AG04450 (cell line): ENCODE data around the gene SPATA18. TPM values are rescaled to one million over a fixed set of nuclear protein-coding genes. Genes with fewer than 3 reads are reported as not detected.

Experiments used
- CTCF ChIA-PET: fragments of 300-600, 350-600 bp; formaldehyde crosslinking; extraction: SDS; loops from one replicate; lab custom pipeline; 2022; ENCODE audit warnings: antibody characterized with exemption, inconsistent platforms; lab: Charles Lee
- POLR2A ChIA-PET: fragments of 350-600 bp; formaldehyde crosslinking; extraction: SDS; loops from one replicate; lab custom pipeline; 2021; ENCODE audit warnings: antibody characterized with exemption, inconsistent platforms; lab: Yijun Ruan, JAX
- DNase-seq: peaks from one replicate; pipeline ENCODE4 v3.0.0-alpha.2; 2011; ENCODE audit warnings: low read depth, low spot score
- H3K27ac ChIP-seq: one replicate; pipeline ENCODE4 v1.5.1; 2012; ENCODE audit warnings: low read depth, low read length, control low read depth
- H3K27me3 ChIP-seq: one replicate; pipeline ENCODE4 v1.6.0; 2012; ENCODE audit warnings: low read length; ENCODE audit not compliant: control insufficient read depth, insufficient read depth
- H3K4me3 ChIP-seq: 2 replicates; pipeline ENCODE4 v1.5.1; 2011; ENCODE audit warnings: mild to moderate bottlenecking, low read depth, low read length, control low read depth
- H3K9me3 ChIP-seq: 2 replicates; pipeline ENCODE4 v1.5.1; 2012; ENCODE audit warnings: low read length; ENCODE audit not compliant: control insufficient read depth, insufficient read depth
- polyA plus RNA-seq: library from polyadenylated mRNA; depleted of rRNA; stranded (reverse); fragments of >200 nt; gene quantifications from 2 replicates; pipeline ENCODE4 v1.2.3, GENCODE V29; 2011
- TF ChIP-seq, protein P1 (sequence below): IDR thresholded peaks from 2 replicates; pipeline ENCODE4 v1.5.1; 2011; ENCODE audit warnings: low read depth, low read length, control low read depth, inconsistent platforms

Gene SPATA18
- polyA plus RNA-seq, 1 experiment = 12.7 TPM

DNA sequence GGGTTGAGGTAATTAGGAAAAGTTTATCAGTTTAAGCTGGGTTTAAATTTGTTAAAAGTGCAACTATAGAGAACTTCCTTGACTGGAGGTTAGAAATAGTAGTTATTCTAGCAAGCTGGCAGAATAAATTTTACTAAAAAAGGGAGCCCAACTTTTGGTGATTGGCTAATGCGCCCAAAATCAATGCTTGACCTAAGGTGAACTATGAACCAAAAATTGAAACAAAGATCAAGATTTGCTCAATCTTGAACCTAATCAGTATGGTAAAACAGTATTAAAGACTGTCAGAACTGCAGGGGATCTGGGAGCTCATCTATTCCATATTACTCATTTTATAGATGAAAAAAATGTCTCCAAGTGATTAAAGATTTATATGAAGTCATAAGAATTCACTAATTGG, 6.1 kb upstream of the SPATA18 start:
- Histone ChIP-seq H3K4me3 (no peak overlapping the region), H3K27ac (no peak overlapping the region), H3K9me3 (no peaks in the 10 kb centered on the region), H3K27me3 (peaks cover 11% of the 10 kb centered on the region)
- ChIA-PET CTCF (no interaction called here), POLR2A (no interaction called here)
- TF ChIP-seq, protein P1, sequence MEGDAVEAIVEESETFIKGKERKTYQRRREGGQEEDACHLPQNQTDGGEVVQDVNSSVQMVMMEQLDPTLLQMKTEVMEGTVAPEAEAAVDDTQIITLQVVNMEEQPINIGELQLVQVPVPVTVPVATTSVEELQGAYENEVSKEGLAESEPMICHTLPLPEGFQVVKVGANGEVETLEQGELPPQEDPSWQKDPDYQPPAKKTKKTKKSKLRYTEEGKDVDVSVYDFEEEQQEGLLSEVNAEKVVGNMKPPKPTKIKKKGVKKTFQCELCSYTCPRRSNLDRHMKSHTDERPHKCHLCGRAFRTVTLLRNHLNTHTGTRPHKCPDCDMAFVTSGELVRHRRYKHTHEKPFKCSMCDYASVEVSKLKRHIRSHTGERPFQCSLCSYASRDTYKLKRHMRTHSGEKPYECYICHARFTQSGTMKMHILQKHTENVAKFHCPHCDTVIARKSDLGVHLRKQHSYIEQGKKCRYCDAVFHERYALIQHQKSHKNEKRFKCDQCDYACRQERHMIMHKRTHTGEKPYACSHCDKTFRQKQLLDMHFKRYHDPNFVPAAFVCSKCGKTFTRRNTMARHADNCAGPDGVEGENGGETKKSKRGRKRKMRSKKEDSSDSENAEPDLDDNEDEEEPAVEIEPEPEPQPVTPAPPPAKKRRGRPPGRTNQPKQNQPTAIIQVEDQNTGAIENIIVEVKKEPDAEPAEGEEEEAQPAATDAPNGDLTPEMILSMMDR = no peak
- no peak for DNase-seq

DNA sequence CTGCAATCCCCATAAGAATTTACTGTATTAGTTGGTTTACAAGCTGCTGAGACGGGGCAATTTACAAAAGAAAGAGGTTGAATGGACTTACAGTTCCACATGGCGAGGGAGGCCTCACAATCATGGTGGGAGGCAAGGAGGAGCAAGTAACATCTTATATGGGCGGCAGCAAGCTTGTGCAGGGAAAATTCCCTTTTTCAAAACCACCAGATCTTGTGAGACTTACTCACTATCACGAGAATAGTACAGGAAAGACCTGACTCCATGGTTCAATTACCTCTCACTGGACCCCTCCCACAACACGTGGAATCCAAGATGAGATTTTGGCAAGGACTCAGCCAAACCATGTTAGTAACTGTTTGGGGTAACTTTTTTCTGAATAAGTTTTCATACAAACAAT, 1.8 kb upstream of the SPATA18 start:
- Histone ChIP-seq H3K27ac (no peak overlapping the region), H3K4me3 (no peak overlapping the region), H3K27me3 (peaks cover 6% of the 10 kb centered on the region), H3K9me3 (peaks cover 3% of the 10 kb centered on the region; the same call in 1 of the 2 replicates)
- no peak for DNase-seq
- CTCF ChIA-PET = no interaction called here
- POLR2A ChIA-PET = no interaction called here
- TF ChIP-seq, protein P1 = no peak

DNA sequence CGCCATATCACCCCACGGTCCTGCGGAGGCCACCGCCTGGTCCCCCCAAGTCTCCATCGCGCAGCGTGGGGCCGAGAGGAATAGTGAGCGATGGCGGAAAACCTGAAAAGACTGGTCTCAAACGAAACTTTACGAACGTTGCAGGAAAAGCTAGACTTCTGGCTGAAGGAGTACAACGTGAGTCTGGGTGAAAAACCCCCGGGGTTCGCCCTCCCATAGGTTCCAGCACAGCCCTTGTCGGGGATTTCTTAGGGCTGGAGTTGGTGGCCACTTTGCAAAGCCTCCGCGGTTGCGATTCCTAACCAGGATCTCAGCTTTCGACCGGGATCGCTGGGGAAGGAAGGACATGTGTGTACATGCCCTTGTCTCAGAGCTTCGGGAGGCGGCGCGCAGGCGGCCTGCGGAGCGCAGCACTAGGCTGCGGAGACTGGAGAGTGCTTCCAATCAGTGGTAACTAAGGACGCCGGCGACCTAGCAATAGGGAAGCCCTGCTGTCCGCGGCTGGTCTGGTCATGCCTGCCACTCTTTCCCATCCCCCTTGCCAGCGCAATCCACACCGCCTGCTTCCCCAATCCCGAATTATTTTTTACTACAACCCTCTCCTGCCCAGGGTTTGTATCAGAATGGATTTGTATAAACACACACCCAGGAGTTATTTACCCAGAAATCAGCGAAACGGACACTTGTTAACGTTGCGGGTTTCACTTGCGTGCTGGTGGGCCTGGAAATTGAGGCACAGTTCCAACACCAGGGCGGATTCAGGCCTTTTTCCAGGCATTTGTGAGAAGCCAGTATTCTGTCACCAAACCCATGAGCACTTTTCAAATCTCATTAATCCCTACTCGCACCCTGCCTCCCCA, 741 bp downstream of the SPATA18 start:
- CTCF ChIA-PET = interaction anchor here (0.6 to 1.5 kb wide), 2 partner anchors 18 to 199 kb away, joined by 3 read pairs; no protein-coding TSS in a partner anchor
- DNase-seq = peak; percentile 68
- Histone ChIP-seq H3K9me3 (peaks cover 3% of the 10 kb centered on the region; the same call in 1 of the 2 replicates), H3K4me3 (peak overlapping the region; percentile 69), H3K27me3 (peaks cover 6% of the 10 kb centered on the region), H3K27ac (peak overlapping the region; percentile 83)
- TF ChIP-seq, protein P1 = no peak
- POLR2A ChIA-PET = interaction anchor here (0.8 to 1.6 kb wide), 2 partner anchors 14 to 24 kb away, joined by 3 to 9 read pairs; partner anchors contain the start of gene SGCB

DNA sequence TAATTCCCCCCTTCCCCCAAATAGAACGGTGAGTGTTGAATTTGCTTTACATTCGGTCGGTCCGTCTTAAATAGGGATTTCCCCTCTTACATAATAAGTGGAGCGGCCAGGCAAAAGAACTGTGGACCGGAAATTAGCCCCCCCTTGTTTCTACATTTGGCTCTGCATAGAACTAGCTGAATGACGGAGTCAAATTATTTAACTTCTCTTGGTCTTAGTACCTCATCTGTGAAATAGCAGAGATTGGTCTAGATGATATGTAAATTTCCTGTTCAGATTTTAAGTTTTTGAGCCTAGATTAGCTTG, 1.3 kb downstream of the SPATA18 start:
- TF ChIP-seq, protein P1 = no peak
- H3K27ac ChIP-seq = peak overlapping the region; percentile 83
- peak overlapping the region; percentile 69 for H3K4me3 ChIP-seq
- H3K27me3 ChIP-seq = peaks cover 6% of the 10 kb centered on the region
- DNase-seq = no peak
- peaks cover 3% of the 10 kb centered on the region; the same call in 1 of the 2 replicates for H3K9me3 ChIP-seq
- ChIA-PET CTCF (interaction anchor here (1.5 kb wide), 1 partner anchor 19 kb away, joined by 3 read pairs; no protein-coding TSS in a partner anchor), POLR2A (interaction anchor here (1.6 kb wide), 1 partner anchor 14 kb away, joined by 9 read pairs; the partner anchor contains the start of gene SGCB)

DNA sequence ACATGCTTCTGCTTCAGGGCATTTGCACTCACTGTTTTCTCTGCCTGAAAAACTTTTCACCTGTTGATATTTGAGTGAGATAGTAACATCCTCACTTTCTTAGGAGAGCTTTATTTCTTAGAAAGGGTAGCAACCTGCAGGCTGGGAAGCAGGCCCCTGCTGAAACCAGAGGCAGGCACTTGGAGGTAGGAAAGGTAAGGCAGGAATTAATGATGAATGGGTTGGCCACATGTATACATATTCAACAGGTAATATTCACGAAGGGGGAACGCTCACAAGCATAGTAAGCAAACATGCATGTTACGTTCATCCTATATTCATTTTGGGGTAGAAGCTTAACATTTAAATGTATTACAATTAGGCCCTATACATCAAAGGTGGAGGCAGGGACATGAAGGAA, 3.1 kb downstream of the SPATA18 start:
- ChIA-PET POLR2A (no interaction called here), CTCF (interaction anchor here (1.0 kb wide), 1 partner anchor 159 kb away, joined by 4 read pairs; no protein-coding TSS in a partner anchor)
- Histone ChIP-seq H3K4me3 (no peak overlapping the region), H3K27ac (no peak overlapping the region), H3K27me3 (peaks cover 2% of the 10 kb centered on the region), H3K9me3 (peaks cover 3% of the 10 kb centered on the region; the same call in 1 of the 2 replicates)
- TF ChIP-seq, protein P1 = no peak
- DNase-seq = no peak
